Effector memory CD8-positive, alpha-beta T cell (primary cell): Measurements from ENCODE around the gene CBX2.
A peak's percentile ranks its signal among the peaks of the same experiment; 100 is the strongest.

ENCODE experiments used
- ATAC-seq: fragments of 150-1000 bp; cut with Tn5 transposase; replicated peaks from 2 replicates; pipeline ENCODE4 v1.10.0; 2021; ENCODE audit warnings: mild to moderate bottlenecking, moderate library complexity
- DNase-seq, 3 experiments: peaks; one replicate each; pipeline ENCODE4 v3.0.0; 2021
- H3K27ac Mint-ChIP-seq, 2 donors: one replicate each; pipeline ENCODE4 v1.8.0; 2022; ENCODE audit warnings: mild to moderate bottlenecking in 2 of 2, mixed read lengths in 2 of 2, moderate library complexity in 2 of 2
- H3K27me3 Mint-ChIP-seq, 2 donors: one replicate each; pipeline ENCODE4 v1.8.0; 2022; ENCODE audit warnings: mixed read lengths in 2 of 2
- H3K36me3 Mint-ChIP-seq: one replicate; pipeline ENCODE4 v1.8.0; 2022; ENCODE audit warnings: mild to moderate bottlenecking, moderate library complexity, mixed read lengths; ENCODE audit not compliant: insufficient read depth
- H3K4me1 Mint-ChIP-seq, 2 donors: one replicate each; pipeline ENCODE4 v1.8.0; 2022; ENCODE audit warnings: low read depth in 2 of 2, mixed read lengths in 2 of 2
- H3K4me3 Mint-ChIP-seq, 2 donors: one replicate each; pipeline ENCODE4 v1.8.0; 2022; ENCODE audit warnings: mild to moderate bottlenecking in 2 of 2, mixed read lengths in 2 of 2, moderate library complexity in 2 of 2
- H3K9me3 Mint-ChIP-seq, 2 donors: one replicate each; pipeline ENCODE4 v1.8.0; 2022; ENCODE audit warnings: mixed read lengths in 2 of 2

CBX2 gene

DNA sequence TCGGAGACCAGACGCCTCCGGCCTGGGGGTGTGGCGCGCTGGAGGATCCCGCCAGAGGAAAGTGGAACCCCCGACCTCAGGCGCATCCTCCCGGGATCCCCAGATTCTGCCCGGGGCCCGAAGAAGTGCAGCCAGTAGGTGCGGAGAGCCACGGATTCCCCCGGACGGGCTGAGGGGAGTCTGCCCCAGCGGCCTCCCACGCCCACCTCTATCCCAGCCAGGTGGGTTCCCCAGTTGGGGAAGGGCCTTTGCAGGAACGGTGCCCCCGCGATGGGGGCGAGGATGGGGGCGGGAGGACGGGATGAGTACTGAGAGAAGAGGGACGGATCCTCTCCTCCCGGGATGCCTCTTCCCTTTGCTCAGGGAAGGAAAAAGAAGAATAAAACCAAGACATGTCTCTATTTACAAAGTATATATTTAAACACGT lies 13.8 kb downstream of the CBX2 start:
- Mint-ChIP-seq H3K4me3 (no peak overlapping the region), H3K4me1 (peaks cover 6 to 9% of the 10 kb centered on the region in 2 donors), H3K27me3 (peaks cover 36 to 55% of the 10 kb centered on the region in 2 donors), H3K9me3 (no peaks in the 10 kb centered on the region), H3K27ac (peak overlapping the region in 1 of 2 donors; percentile 57), H3K36me3 (peaks cover 14% of the 10 kb centered on the region)
- ATAC-seq (no peak), DNase-seq (no peak)

DNA sequence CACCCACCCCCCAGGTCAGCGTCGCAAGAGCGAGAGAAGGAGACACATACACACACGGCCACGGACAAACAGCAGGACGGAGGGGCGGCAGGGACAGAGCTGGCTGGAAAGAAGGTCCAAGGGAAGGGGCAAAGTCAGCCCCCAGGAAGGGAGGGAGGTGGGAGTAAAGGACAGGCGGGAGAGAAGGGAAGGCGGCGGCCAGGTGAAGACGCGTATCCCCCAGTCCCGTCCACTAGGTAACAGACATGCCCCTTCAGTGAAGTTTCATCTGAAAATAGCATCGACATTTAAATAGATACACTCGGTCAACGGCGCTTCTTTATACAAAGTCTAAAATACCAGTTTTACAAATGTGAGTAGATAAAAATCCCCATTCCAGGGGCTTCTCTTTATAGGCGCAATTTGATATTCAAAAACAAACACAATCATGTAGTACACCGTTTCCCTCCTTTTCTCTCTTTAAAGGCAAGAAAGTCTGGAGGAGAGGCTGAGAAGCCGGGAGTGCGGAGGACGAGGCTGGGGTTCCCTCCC lies 14.5 kb downstream of the CBX2 start:
- peaks cover 18% of the 10 kb centered on the region for H3K36me3 Mint-ChIP-seq
- H3K4me1 Mint-ChIP-seq, result peaks cover 6 to 9% of the 10 kb centered on the region in 2 donors
- no peak overlapping the region for H3K4me3 Mint-ChIP-seq
- ATAC-seq (no peak), DNase-seq (no peak)
- peaks cover 29 to 49% of the 10 kb centered on the region in 2 donors for H3K27me3 Mint-ChIP-seq
- peak overlapping the region in 1 of 2 donors; percentile 57 for H3K27ac Mint-ChIP-seq
- no peaks in the 10 kb centered on the region for H3K9me3 Mint-ChIP-seq

DNA sequence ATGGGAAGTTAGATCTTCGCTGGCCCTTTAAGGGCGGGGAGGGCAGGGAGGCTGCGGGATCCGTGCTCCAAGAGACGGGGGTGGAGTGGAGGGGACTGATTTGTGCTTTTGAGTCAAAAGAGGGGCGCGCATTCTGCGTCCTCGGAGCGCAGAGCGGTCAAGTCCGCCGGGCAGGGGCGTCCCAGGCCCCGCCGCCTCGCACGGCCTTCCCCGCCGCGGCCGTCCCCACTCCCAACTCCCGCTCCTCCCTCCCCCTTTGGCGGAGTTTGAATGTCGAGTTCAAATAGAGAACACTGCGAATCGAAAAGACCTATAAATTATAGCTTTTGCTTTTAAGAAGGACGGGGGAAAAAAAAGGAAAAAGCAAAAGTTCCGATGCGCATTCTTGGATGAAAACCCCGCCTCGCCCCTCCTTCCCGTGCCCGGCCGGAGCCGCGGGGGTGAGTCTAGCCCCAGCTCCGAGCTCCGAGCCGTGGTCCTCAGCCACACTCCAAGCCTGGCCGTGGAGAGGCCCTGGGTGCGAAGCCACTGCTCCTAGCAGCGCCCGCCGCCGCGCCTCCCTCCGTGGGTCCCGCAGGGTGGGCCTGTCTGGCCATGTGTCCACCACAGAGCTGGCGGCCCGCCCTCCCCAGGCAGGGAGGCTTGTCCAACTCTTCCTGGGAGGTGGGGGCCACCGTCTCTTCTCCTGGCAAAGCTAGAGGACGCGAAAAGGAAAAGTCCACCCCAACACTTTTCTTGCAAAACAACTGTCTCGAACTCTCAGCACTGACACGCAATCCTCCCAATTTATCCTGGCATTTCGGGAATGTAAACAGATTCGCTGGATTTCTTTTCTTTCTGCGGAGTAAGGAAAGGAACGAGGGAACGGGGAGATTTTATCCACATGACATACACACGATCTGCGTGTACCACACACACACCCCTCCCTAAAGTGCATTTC lies 15.3 kb downstream of the CBX2 start:
- peaks cover 22 to 43% of the 10 kb centered on the region in 2 donors for H3K27me3 Mint-ChIP-seq
- H3K36me3 Mint-ChIP-seq, result peaks cover 18% of the 10 kb centered on the region
- no peak overlapping the region for H3K4me3 Mint-ChIP-seq
- DNase-seq, result no peak
- H3K27ac Mint-ChIP-seq, result no peak overlapping the region
- H3K4me1 Mint-ChIP-seq, result peaks cover 6 to 9% of the 10 kb centered on the region in 2 donors
- ATAC-seq, result no peak
- H3K9me3 Mint-ChIP-seq, result no peaks in the 10 kb centered on the region

DNA sequence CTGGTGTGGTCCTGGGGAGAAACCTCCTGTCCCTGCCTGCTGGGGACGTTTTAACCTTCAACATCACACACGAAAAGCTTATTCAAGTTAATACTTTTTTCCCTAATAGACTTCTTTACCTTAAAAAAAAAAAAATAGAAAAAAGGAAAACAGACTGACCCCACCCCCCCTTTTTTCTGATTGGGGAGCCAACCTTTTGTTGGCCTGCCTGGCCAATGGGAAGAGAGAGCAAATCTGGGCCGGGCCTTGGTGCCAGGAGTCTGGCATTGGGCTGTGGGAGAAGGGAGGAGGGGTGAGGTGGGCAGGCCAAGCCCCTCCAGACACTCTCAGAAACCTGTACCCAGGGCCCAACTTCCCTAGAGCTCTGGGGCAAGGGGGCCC lies 16.0 kb downstream of the CBX2 start:
- H3K27me3 Mint-ChIP-seq, result peaks cover 22 to 43% of the 10 kb centered on the region in 2 donors
- no peak overlapping the region for H3K4me3 Mint-ChIP-seq
- H3K27ac Mint-ChIP-seq, result no peak overlapping the region
- peaks cover 20% of the 10 kb centered on the region for H3K36me3 Mint-ChIP-seq
- no peak for ATAC-seq
- DNase-seq, result no peak
- no peaks in the 10 kb centered on the region for H3K9me3 Mint-ChIP-seq
- H3K4me1 Mint-ChIP-seq, result peaks cover 10 to 11% of the 10 kb centered on the region in 2 donors

DNA sequence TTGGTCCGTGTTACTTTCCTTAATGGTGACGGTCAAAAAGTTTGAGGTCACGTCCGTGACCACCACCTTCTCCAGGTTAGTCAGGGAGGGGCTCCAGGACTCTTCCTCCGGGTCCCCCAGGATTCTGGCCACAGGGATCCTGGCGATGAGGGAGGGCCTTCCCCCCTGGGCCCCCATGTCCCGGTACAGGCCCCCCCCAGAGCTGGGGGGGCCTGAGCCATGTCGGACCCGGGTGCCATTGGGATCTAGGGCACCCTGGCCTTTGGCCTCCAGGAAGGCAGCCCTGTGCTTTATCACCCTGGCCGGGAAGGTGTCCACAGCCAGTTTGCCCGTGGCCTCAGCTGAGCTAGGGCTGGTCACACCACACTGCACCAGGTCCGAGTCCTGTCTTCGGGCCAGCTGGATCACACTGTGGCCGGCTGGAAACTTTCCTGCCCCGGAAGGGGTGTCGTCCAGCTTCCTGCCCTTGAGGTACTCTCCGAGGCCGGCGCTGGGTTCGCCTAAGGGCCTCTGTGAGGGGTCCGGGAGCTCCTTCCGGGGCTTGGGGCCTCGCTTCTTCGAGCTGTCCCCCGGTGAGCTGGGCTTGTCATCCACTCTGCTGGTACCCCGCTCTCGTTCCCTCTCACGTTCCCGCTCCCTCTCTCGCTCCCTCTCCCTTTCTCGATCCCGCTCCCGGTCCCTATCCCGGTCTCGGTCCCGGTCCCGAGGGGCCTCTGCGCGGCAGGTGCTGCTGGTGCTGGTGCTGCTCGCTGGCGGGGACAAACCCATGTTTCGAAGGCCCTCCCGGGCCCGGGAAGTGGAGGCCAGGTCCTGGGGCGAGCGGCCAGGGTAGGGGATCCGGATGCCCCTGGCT lies 16.9 kb downstream of the CBX2 start:
- H3K36me3 Mint-ChIP-seq, result peaks cover 25% of the 10 kb centered on the region
- H3K4me1 Mint-ChIP-seq, result peaks cover 14 to 16% of the 10 kb centered on the region in 2 donors
- H3K27me3 Mint-ChIP-seq, result peaks cover 26 to 46% of the 10 kb centered on the region in 2 donors
- H3K9me3 Mint-ChIP-seq, result no peaks in the 10 kb centered on the region
- H3K27ac Mint-ChIP-seq, result no peak overlapping the region
- DNase-seq (no peak), ATAC-seq (no peak)
- H3K4me3 Mint-ChIP-seq, result no peak overlapping the region

DNA sequence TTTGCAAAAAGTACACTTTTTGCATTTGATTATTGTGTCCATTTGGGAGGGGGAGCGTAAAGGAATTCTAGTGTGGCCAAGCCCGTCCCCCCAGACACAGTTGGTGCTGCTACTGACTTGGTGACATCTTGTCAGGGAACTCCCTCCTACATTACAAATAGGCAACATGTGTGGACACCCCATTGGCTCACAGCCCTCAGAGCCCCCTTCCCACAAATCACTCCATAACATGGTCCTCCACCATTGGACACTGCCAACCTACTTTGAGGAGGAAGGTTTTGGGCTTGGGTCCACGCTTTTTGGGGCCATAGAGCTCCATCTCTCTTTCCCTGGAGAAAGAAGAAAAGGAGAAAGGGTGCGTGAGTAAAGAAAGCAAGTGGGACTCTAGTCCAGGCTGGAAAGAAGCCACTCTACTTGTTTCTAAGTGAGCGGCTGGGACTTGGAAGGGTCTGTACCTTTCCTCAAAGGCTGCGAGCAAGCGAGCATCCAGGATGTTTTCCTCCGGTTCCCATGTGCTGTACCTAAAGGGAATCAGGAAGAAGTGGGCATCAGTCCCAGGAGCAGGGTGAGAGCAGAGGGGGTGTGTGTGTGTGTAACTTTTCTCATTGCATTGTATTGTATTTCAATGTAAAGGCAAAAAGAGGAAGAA lies 18.0 kb downstream of the CBX2 start:
- peaks cover 35 to 46% of the 10 kb centered on the region in 2 donors for H3K27me3 Mint-ChIP-seq
- ATAC-seq (no peak), DNase-seq (no peak)
- H3K36me3 Mint-ChIP-seq, result peaks cover 32% of the 10 kb centered on the region
- no peaks in the 10 kb centered on the region for H3K9me3 Mint-ChIP-seq
- H3K4me1 Mint-ChIP-seq, result peaks cover 18 to 25% of the 10 kb centered on the region in 2 donors
- H3K4me3 Mint-ChIP-seq, result peak overlapping the region; percentile 74 to 87
- no peak overlapping the region for H3K27ac Mint-ChIP-seq

DNA sequence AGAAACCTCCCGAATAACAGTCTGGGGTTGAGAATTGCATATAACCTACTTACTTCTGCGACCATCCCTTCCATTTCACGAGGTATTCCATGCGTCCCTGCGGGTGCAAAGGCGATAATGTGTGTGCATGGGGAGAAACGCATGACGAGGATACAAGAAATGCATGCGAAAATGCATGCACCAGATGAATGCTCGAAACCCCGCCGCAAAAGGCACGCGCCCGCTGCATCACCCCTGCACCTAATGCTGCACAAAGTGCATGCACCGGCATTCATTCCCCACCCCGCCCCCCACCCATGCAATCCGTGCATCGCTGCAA lies 18.5 kb downstream of the CBX2 start:
- Mint-ChIP-seq H3K36me3 (peaks cover 30% of the 10 kb centered on the region), H3K4me1 (peaks cover 18 to 25% of the 10 kb centered on the region in 2 donors), H3K4me3 (peak overlapping the region; percentile 74 to 87), H3K9me3 (no peaks in the 10 kb centered on the region), H3K27ac (peak overlapping the region; percentile 65 to 89), H3K27me3 (peaks cover 35 to 43% of the 10 kb centered on the region in 2 donors)
- no peak for ATAC-seq
- DNase-seq, result no peak

DNA sequence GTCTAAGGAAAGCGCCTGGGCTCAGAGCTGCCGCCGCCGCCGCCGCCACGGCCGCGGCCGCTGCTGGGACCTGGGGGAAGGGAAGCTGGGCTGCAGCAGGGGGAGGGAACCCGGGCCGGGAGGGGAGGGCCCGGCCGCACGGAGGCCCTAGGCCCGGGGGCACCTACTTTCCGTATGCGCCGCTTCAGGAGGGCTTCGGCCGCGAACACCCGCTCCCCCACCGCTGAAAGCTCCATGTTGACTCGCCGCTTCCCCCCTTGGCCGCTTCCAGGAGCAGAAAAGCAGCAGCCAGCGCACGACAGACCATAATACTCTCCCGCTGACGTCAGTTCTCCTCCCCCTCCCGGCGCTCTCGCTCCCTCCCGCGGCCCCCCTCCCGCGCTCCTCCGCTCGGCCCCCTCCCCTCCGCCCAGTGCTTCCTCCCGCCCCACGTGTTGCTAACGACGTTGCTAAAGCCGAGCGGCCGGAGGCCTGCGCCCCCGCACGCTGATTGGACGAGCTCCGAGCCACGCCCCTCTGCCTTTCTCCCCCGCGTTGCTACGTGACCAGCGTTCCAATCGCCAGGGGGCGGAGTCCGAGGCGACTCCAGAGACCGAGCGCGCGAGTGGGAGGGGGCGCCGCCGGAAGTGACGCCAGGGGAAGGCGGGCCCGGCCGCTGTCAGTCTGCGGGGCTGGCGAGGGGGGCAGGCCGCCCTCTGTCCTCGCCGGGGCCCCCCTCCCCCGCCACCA lies 19.0 kb downstream of the CBX2 start, which contains the start of gene CBX8:
CBX8 (minus strand) TSS at position 315 of the 729 bp plus-strand sequence; CDS start at position 236, 79 bp downstream.
- ATAC-seq, result peak; percentile 88
- H3K4me1 Mint-ChIP-seq, result peaks cover 18 to 25% of the 10 kb centered on the region in 2 donors
- H3K9me3 Mint-ChIP-seq, result no peaks in the 10 kb centered on the region
- DNase-seq, result peak; percentile 97 to 98 (median 97)
- H3K36me3 Mint-ChIP-seq, result peaks cover 33% of the 10 kb centered on the region
- H3K27ac Mint-ChIP-seq, result peak within 1 kb of the TSS; percentile 65 to 89
- peak within 1 kb of the TSS; percentile 74 to 87 for H3K4me3 Mint-ChIP-seq
- H3K27me3 Mint-ChIP-seq, result peaks cover 38 to 43% of the 10 kb centered on the region in 2 donors

DNA sequence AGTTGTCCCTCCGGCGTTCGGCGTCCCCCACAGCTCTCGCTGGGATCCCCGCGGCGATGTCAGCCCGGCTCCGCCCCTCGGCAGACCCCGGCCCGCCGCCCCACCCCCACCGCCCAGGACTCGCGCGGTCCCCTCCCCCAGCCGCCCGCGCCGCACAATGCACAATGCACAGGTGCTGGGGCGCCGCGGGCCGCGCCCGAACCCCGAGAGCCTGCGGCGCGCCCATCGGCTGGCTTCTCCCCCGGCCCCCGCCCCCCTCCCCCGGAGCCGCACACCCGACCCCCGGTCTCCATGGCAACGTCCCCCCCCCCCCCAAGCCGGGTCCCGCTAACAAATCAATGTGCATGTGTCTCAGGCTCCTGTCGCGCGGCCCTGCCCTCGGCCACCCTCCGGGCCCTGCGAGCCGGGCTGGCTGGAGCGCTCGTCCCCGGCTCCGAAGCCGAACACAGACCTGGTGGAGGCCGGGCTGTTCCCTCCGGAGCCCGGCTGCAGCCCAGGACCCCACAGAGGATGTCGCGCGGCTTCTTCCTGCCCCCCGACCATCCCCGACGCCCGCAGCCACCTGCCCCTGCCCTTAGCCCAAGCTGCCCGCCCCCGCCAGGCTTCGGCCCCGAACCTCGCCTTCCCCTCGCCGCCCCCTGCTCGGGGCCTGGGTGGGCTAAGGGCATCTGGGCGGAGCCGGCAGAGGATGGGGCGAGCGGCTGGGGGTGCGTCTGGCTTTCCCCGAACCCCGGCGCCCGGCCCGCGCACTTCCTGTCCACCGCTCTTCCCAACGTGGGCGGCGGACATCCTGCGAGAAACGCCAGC lies 19.7 kb downstream of the CBX2 start:
- H3K27me3 Mint-ChIP-seq, result peaks cover 35 to 42% of the 10 kb centered on the region in 2 donors
- peak; percentile 15 for ATAC-seq
- peaks cover 34% of the 10 kb centered on the region for H3K36me3 Mint-ChIP-seq
- no peaks in the 10 kb centered on the region for H3K9me3 Mint-ChIP-seq
- no peak for DNase-seq
- peaks cover 18 to 25% of the 10 kb centered on the region in 2 donors for H3K4me1 Mint-ChIP-seq
- peak overlapping the region; percentile 65 to 89 for H3K27ac Mint-ChIP-seq
- H3K4me3 Mint-ChIP-seq, result peak overlapping the region; percentile 74 to 87

DNA sequence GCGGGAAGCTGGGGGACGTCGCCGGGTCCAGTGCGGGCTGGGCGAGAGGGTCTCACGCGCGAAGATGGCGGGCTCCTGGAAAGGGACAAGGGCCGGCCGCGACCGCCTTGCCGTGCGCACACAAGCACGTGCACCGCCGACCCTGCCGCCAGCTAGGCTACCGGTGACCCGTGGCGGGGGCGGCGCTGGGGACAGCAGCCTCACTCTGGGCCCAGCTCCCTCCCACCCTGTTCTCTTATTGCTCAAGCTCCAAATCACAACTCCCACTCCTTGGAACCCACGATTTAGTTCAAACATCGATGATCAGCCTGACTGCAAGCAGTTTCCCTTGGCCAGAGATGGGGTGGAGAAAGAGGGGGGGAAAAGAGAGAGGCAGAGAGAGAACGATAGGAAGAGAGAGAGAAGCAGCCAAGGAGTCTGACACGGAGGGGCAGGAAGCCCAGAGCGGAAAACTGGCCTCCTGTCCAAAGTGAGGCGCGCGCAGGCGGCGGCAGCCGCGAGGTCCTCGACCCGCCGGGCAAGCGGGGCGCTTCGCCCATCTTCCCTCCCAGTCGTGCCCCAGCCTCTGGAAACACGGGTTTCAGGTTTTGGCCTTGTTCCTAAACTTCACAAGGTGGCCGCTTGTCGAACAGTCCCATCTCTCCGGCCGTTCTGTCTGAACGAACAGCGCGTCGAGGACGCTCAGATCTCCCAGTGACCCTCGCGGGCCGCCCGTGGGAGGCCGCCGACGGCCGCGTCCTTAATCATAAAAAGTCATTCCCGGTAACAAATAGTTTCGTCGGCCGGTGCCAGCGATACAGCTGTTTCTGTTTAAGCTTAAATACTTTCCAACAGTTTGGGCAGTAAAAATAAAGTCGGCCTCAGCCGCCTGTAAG lies 20.6 kb downstream of the CBX2 start:
- DNase-seq (no peak), ATAC-seq (no peak)
- Mint-ChIP-seq H3K4me3 (peak overlapping the region; percentile 73), H3K4me1 (peaks cover 19 to 25% of the 10 kb centered on the region in 2 donors), H3K36me3 (peaks cover 39% of the 10 kb centered on the region), H3K27ac (peak overlapping the region in 1 of 2 donors; percentile 31), H3K9me3 (no peaks in the 10 kb centered on the region), H3K27me3 (peaks cover 35 to 49% of the 10 kb centered on the region in 2 donors)

DNA sequence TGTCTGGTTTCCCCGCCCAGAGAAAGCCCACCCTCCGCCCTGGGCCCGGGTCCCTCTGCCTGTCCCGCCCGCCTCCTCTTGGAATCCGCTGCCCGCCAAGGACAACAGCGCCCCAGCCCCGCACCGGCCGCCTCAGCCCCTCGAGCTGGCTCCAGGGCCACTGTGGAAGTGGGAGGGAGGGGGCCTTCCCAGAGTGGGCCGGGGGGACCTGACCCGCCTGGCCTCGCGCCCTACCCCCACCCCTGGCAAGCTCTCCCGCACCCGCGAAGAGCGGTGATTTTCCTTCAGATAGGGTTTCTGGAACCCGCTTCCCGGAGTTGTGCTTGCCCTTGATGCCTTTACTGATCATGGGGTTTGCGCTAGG lies 21.2 kb downstream of the CBX2 start:
- Mint-ChIP-seq H3K27me3 (peaks cover 35 to 55% of the 10 kb centered on the region in 2 donors), H3K9me3 (no peaks in the 10 kb centered on the region), H3K36me3 (peaks cover 44% of the 10 kb centered on the region), H3K27ac (peak overlapping the region; percentile 59 to 75), H3K4me1 (peaks cover 21 to 25% of the 10 kb centered on the region in 2 donors), H3K4me3 (peak overlapping the region; percentile 73)
- ATAC-seq, result no peak
- DNase-seq, result no peak
